Activated CD4-positive, alpha-beta T cell treated with anti-CD3 and anti-CD28 coated beads, Interleukin-2, amount 50 U/mL, for 24 hours (primary cell): Measurements from ENCODE around the gene BRD3OS.

ENCODE experiments used
- DNase-seq, 2 donors: peaks; one replicate each; pipeline ENCODE4 v3.0.0-alpha.2; 2020; ENCODE audit warnings: low read depth in 1 of 2, low spot score in 1 of 2

BRD3OS gene

DNA sequence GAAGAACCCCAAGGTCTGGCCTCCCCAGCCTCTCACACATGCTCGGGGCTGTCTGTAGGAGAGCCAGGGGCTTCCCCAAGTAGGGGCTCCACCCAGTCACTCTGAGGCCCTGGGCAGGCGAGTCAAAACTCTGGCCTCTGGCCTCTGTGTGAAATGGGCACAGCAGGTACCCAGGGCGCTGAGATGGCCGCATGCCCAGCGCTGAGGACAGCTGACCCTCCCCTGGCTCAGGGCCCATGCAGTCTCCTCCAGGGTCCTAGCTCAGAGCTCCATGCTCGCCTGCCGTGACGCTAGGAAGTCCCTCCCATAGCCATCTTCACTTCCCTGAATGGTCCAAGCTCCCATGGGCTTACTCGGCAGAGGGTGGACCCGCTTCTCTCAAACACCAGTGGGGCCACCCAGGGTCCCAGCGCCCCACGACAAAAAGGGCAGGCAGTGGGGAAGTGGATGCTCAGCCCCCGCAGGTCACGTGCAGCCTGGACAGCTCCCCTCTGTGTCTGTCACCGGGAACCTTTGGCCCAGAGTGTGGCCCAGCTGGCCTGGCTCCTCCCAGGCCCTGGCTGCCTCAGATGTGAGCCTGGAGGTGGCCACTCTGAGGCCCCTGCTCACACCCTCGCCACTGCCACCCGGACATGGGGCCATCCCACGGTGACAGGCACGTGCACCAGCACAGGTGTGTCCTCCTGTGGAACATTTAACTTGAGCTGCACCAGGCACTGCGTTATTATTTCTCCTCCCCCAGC lies 21.0 kb upstream of the BRD3OS start:
- DNase-seq = no peak

- DNase-seq = no peak
Observed at GRCh38 chr9:134004881-134005280, 20.4 kb upstream of the BRD3OS start.

GRCh38 chr9:134005381-134005780 lies 19.9 kb upstream of the BRD3OS start:
- DNase-seq = no peak

DNA sequence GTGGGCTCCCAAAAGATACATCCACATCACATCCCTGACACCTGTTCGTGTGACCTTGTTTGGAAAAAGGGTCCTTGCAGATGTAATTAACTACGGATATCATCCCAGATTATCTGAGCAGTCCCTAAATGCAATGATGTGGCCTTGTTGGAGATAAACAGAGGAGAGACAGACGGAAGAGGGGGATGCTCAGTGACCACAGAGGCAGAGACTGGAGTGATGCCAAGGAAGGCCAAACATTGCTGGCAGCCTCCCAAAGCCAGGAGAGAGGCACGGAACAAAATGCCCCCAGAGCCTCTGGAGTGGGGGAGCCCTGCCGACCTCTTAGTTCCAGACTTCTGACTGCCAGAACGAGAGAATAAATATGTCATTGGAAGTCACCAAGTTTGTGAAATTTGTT lies 18.1 kb upstream of the BRD3OS start:
- DNase-seq = no peak

DNA sequence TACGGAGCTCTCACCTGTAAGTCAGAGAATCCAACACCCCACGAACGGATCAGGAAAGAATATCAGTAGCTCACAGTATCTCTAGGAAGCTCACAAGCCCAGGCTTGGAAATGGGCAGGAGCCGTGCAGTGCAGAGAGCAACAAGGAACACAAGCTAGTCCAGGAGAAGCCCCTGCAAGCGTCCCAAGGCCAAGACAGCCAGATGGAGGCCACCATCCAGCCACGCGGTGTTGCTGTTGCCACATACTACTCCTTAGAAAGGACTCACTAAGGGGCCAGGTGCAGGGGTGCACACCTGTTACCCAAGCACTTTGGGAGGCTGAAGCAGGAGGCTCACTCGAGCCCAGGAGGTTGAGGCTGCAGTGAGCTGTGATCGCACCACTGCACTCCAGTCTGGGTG lies 17.7 kb upstream of the BRD3OS start:
- no peak for DNase-seq

DNA sequence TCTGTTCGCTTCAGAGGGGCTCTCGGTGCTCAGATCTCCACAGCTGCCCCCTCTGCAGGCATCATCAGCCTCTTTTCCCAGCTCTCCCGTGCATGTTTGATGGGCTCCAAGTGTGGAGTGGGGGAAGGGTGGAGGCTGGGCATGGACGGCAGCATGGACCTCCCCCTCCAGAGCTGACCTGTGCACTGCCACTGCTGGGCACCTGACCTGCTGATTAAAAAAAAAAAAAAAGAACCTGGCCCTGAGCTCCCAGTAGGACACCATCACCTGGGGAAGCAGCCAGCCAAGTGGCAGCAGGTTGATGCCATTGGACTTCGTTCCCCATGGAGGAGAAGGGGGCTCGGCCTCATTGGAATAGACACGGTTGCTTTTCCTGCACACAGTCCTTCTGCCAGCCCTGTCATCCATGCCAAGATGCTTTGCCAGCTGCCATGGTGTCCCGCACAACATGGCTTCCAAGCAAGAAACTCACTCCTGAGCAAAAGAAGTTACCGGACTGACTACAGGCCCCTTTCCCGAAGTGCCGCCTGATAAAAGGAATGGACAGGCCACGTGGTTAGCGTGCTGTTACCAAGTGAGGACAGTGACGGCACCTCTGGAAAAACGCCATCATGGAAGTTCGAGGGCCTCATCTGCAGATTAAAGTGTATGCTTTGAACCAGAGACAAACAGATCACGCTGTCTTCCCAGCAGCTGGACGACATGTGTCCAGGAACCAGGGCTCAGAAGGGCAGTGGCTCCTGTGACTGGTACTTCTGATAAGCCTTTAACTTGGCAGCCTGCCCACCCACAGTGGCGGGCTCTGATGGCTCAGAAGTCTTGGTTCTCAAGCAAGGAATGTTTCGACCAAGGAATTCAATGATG lies 14.7 kb upstream of the BRD3OS start:
- DNase-seq = no peak

GRCh38 chr9:134011401-134011800 lies 13.9 kb upstream of the BRD3OS start:
- DNase-seq = no peak

- no peak for DNase-seq
Observed at GRCh38 chr9:134014946-134015345, 10.3 kb upstream of the BRD3OS start.

DNA sequence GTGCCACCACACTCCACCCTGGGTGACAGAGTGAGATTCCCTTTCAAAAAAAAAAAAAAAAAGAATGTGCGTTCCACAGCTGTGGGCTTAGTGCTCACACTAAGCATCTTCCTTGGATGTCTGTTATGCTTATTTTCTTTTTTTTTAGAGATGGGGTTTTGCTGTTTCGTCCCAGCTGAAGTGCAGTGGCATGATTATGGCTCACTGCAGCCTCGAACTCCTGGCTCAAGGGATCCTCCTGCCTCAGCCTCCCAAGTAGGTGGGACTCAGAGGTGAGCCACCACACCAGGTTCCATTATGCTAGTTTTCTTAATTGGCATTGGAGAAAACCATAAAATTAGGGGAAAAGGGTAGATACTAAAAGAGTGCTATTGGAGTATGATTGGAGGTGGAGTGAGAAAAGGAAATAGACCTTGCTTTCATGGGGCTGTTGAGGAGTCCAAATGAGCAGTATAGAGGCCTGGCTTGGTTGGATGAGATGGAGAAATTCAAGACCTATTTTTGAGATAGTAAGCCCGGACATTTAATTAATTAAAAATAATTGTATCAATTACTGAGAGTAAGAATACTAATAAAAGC lies 978 bp upstream of the BRD3OS start:
- DNase-seq = no peak

DNA sequence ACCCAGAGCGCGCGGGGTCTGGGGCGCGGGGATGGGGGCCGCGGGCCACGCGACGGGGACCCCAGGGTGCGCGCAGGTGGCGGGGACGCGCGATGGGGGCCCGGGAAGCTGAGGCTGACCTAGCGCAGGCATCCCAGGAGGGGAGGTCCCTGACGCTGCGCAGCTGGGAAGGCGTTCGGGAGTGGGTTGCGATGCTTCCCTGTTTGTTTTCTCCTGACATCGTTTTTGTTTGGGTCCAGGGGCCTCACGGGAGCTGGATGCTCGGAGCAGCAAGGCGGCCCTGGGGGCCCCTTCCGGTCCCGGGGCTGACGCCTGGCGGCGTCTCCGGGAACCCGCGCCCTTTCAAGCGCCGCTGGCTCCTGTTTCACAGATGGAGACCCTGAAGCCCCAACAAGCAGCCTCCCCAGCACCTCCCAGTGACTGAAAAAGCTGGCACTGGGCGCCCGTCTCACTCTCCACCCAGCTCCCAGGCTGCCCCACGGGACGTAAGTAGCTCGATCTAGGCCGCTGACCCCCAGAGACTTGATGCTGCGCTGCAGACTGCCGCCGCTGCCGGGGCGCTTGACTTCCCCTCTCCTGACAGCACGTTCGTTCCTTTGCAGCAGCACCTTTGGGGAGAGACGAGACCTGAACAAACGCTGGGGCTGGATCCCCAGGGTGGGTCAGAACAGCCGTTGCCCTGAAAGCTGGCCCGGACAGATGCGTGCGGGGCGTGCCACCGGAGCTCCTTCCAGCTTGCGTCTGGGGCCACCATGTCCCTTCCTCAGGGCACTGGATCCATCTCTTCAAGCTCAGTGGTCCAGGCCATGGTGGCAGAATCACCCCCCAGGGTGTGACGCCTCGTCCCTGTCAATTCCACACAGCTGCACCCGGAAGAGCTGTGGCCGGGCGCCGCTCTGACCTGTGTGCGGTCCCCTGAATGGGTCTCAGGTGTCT lies 593 bp downstream of the BRD3OS start:
- DNase-seq = peak; percentile 20 to 28

DNA sequence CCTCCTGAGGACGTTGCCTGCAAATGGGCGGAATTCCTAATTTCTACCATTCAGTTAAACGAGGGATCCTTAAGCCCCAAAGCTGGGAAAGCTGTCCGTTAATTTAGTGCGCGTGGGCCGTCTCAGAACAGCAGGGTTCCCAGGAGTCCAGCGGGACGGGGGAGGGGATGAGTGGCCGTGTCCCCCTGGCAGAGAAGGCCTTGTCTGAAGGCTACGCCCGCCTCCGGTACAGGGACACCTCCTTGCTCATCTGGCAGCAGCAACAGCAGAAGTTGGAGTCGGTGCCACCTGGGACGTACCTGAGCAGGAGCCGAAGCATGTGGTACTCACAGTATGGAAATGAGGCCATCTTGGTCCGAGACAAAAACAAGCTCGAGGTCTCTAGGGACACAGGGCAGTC lies 1.3 kb downstream of the BRD3OS start:
- DNase-seq = no peak

- DNase-seq = no peak
Observed at GRCh38 chr9:134026981-134027380, 1.7 kb downstream of the BRD3OS start.

DNA sequence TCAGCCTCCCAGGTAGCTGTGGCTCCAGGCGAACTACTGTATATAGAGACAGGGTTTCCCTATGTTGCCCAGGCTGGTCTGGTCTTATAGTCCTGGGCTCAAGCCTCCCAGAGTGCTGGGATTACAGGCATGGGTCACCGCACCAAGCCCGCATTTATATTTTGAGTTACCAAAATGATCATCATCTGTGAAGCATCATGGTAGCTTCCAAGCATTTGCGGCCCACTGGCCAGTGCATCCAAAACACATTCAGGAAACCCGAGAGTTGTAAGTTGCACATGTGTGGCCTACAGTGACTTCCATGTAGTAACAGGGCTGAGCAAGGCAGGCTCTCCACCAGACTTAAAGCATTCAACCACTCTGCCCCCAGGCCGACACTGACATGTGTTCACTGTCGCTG lies 2.3 kb downstream of the BRD3OS start:
- DNase-seq = no peak

DNA sequence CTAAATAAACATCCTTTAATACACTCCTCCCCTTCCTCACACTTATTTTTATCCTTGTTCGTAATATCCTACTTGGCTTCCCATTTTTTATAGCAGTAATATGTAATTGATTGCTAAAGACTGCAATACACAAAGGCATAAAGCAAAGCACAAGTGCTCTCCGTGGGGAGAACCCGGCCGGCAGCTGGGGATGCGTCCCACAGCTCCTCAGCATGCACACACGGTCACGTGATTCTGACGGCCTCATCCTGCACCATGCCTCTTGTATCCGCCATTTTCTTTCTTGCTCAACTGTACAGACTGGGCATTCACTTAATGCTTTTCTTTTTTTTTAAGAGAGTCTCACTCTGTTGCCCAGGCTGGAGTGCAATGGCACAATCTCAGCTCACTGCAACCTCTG lies 2.8 kb downstream of the BRD3OS start:
- no peak for DNase-seq

DNA sequence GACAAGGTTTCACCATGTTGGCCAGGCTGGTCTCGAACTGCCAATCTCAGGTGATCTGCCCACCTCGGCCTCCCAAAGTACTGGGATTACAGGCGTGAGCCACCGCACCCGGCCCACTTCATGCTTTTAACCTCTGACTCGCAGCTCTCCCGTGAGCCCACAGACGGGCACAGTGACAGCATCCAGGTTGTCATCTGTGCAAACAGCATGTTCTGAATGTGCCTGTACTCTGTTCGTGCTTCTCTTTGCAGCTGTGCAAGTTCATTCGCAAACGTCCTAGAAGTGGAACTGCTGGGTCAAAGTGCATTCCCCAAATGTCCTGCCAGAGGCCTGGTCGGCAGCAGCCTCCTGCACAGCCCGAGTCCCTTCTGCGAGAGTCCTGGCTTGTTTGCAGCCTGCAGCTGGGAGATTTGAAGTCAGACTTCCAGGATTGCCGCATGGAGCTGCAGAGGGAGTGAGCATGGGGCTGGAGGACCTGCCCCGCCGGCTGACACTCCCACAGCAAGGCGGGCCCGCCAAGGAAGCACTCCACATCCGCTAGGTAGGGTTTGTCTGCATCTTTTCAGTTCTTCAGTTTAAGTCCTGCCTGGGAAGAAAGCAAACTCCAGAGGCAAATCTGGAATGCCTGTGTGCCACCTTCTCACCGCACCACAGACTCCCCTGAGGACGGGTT lies 3.4 kb downstream of the BRD3OS start:
- no peak for DNase-seq

DNA sequence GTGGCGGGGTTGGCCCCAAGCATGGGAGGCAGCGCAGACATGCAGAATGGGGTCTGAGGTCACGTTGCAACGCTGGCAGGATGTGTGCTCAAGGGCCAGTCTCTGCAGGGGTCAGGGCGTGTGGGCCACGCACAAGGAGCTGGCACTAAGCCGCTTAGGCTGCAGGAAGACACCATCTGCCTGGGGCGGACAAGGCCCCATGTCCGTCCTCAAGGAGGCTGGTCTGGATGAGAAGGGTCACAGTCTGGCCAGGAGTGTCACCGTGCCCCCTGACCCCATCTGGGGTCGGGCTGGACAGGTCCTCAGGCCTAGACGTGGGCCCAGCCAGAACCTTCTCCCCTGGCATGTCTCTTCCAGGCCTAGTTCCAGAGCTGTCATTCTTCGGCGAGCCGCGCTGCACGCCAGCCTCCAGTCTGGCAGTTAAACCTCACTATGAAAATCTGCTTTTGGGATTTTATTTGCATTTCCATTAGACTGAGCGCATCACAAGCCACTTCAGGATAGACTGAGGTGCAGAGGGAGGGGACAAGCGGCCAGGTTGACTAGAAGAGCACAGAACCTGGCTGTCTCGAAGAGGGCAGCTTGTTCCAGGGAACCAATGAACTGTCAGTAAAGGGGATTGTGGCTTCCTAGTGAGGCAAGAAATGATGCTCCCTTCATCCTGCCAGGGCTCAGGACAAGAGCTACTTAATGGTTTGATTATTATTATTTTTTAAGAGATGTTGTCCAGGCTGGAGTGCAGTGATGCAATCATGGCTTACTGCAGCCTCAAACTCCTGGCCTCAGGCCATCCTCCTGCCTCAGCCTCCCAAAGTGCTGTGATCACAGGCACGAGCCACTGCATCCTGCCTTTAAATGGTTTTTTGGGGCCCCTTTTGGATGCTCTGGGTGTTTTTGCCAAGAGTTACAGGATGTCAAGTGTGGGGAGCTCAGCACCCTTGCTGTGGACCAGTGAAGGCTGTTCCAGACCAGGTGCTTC lies 4.3 kb downstream of the BRD3OS start:
- no peak for DNase-seq

DNA sequence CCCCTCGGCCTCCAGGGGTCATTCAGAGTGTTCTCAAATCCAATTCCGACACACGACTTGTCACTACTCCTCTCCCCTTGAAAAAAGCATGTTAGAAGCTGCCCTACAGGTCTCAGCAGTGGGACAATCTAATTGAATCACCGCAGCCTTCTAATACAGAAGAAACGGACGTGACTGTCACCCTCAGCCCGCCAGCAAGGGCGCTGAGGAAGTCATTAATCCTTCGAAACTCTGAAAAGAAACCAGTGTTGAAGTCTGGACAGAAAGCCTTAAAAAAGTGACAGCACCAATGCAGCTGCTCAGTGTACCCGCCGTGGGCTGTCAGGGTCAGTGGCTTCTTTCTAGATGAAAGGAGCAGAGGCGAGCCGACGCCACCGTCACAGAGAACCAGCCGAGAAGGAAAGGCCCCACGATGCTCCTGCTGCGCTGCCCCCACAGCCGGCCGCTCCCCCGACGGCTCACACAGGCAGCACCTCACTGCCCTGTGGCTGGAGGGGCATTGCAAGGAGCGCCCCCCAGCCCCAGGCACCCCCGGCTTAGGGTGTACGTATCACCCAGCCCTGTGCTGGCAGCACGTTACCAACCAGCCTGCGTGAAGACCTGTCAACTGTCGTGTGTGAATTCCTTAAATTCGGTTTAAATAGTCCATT lies 5.7 kb downstream of the BRD3OS start:
- DNase-seq = no peak

- no peak for DNase-seq
Observed at GRCh38 chr9:134031783-134032182, 6.5 kb downstream of the BRD3OS start.
